ENCODE results near the gene FKBP14. TPM values are rescaled to one million over a fixed set of nuclear protein-coding genes. Genes with fewer than 3 reads are reported as not detected.

Gene FKBP14
- polyA plus RNA-seq, 1 of the 3 experiments (the other 2 are of a cell fraction), result 15.7 TPM

- TF ChIP-seq GATA2 (CRISPR knock-in tag; IDR thresholded peaks at IDR 0.05) (no peak), SMC3 (IDR thresholded peaks at IDR 0.05; ENCODE audit: low read depth, low read length) (no peak), USF2 (IDR thresholded peaks at IDR 0.05; ENCODE audit: borderline replicate concordance, low read depth, low read length) (no peak), NFIC (IDR thresholded peaks at IDR 0.05; ENCODE audit: borderline replicate concordance) (no peak), MXI1 (IDR thresholded peaks at IDR 0.05; ENCODE audit: low read depth, low read length) (peak; percentile 86), USF1 (IDR thresholded peaks at IDR 0.05; ENCODE audit: borderline replicate concordance, low read depth) (no peak), RFX5 (IDR thresholded peaks at IDR 0.05; ENCODE audit: low read length) (no peak), RAD21 (IDR thresholded peaks at IDR 0.05; ENCODE audit: low read length) (no peak)
Observed at GRCh38 chr7:29988424-29989256, 37.9 kb downstream of the FKBP14 start (continued).

GRCh38 chr7:29987811-29988317 lies 38.6 kb downstream of the FKBP14 start:
- H3K4me2 ChIP-seq, result peak overlapping the region; percentile 91
- WGBS (ENCODE audit: low lambda C conversion rate), result 38% methylated on average over 8 of the region's 8 CpGs
- no peaks in the 10 kb centered on the region for H4K20me1 ChIP-seq (ENCODE audit: insufficient read depth)
- H3K27ac ChIP-seq (ENCODE audit: low read depth in 2 of 2, low read length in 1 of 2), result peak overlapping the region; percentile 88 to 90
- H3K9me2 ChIP-seq, result no peaks in the 10 kb centered on the region
- H3K27me3 ChIP-seq (ENCODE audit: insufficient read depth), result no peaks in the 10 kb centered on the region
- peak; percentile 36 for DNase-seq
- peak overlapping the region; percentile 84 for H2AFZ ChIP-seq (ENCODE audit: low read depth)
- H3F3A ChIP-seq (replicated peaks; ENCODE audit: insufficient read depth), result peaks cover 29% of the 10 kb centered on the region
- peak overlapping the region; percentile 92 for H3K9ac ChIP-seq
- peak overlapping the region; percentile 87 for H3K4me3 ChIP-seq (ENCODE audit: low read depth in 2 of 2, low read length in 1 of 2)
- H3K9me3 ChIP-seq, result peaks cover 4% of the 10 kb centered on the region; the same call in 1 of the 2 replicates
- H3K79me2 ChIP-seq (ENCODE audit: insufficient read depth), result peaks cover 72% of the 10 kb centered on the region
- ChIA-PET CTCF (interaction anchor here (0.8 to 5.9 kb wide), 7 partner anchors 10 to 109 kb away, joined by 3 to 21 read pairs (median 3); no protein-coding TSS in a partner anchor), POLR2A (interaction anchor here (0.7 kb wide), 1 partner anchor 10 kb away, joined by 4 read pairs; no protein-coding TSS in a partner anchor)
- peaks cover 6 to 10% of the 10 kb centered on the region in 2 experiments; a peak in 2 of 4 replicates for H3K4me1 ChIP-seq (ENCODE audit: control insufficient read depth in 1 of 2, insufficient read depth in 2 of 2, low read depth in 1 of 2, low read length in 1 of 2)
- H3K36me3 ChIP-seq (replicated peaks in 1 of 2; ENCODE audit: control insufficient read depth in 1 of 2, insufficient read depth in 2 of 2, low read length in 1 of 2), result peaks cover 0 to 3% of the 10 kb centered on the region in 2 experiments
- TF ChIP-seq SIN3A (IDR thresholded peaks at IDR 0.05; ENCODE audit: borderline replicate concordance, low read depth, low read length) (peak; percentile 52; the same call in 1 of the 2 replicates), RCOR1 (IDR thresholded peaks at IDR 0.05; ENCODE audit: low read length) (no peak), EP300 (IDR thresholded peaks at IDR 0.05; ENCODE audit: borderline replicate concordance in 1 of 2, low read depth in 1 of 2, low read length in 1 of 2) (peak in 1 of 2 experiments; percentile 55; a peak in 1 of 4 replicates), USF1 (IDR thresholded peaks at IDR 0.05; ENCODE audit: borderline replicate concordance, low read depth) (no peak), ELF1 (IDR thresholded peaks at IDR 0.05) (peak; percentile 88), NFIC (IDR thresholded peaks at IDR 0.05; ENCODE audit: borderline replicate concordance) (peak; percentile 20; the same call in 1 of the 2 replicates), POLR2AphosphoS5 (IDR thresholded peaks at IDR 0.05; ENCODE audit: low read depth, low read length) (peak; percentile 42), TEAD4 (IDR thresholded peaks at IDR 0.05; ENCODE audit: borderline replicate concordance, insufficient read depth) (peak; percentile 85; the same call in 1 of the 2 replicates), YY1 (IDR thresholded peaks at IDR 0.05; ENCODE audit: low read depth) (peak; percentile 88), FOSL2 (IDR thresholded peaks at IDR 0.05; ENCODE audit: borderline replicate concordance, low read depth) (peak; percentile 95), FOXM1 (IDR thresholded peaks at IDR 0.05; ENCODE audit: low read depth) (no peak), FOXJ3 (CRISPR knock-in tag; IDR thresholded peaks at IDR 0.05) (peak; percentile 40; the same call in 1 of the 2 replicates), PBX3 (IDR thresholded peaks at IDR 0.05) (0 out of 2 replicates have a peak, but pooled peaks have one; percentile 28), TCF12 (IDR thresholded peaks at IDR 0.05) (peak; percentile 69), RAD21 (IDR thresholded peaks at IDR 0.05; ENCODE audit: low read length) (no peak), TAF1 (IDR thresholded peaks at IDR 0.05; ENCODE audit: borderline replicate concordance, low read depth, low read length) (0 out of 2 replicates have a peak, but pooled peaks have one; percentile 29), GABPA (IDR thresholded peaks at IDR 0.05; ENCODE audit: low read depth) (peak; percentile 43), JUND (IDR thresholded peaks at IDR 0.05) (peak; percentile 94), MEF2A (IDR thresholded peaks at IDR 0.05; ENCODE audit: borderline replicate concordance, low read depth) (0 out of 2 replicates have a peak, but pooled peaks have one; percentile 31)
- TF ChIP-seq, protein P1, sequence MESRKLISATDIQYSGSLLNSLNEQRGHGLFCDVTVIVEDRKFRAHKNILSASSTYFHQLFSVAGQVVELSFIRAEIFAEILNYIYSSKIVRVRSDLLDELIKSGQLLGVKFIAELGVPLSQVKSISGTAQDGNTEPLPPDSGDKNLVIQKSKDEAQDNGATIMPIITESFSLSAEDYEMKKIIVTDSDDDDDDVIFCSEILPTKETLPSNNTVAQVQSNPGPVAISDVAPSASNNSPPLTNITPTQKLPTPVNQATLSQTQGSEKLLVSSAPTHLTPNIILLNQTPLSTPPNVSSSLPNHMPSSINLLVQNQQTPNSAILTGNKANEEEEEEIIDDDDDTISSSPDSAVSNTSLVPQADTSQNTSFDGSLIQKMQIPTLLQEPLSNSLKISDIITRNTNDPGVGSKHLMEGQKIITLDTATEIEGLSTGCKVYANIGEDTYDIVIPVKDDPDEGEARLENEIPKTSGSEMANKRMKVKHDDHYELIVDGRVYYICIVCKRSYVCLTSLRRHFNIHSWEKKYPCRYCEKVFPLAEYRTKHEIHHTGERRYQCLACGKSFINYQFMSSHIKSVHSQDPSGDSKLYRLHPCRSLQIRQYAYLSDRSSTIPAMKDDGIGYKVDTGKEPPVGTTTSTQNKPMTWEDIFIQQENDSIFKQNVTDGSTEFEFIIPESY (IDR thresholded peaks at IDR 0.05; ENCODE audit: borderline replicate concordance, low read depth), result no peak; the same call in 1 of the 2 replicates

All from SK-N-SH (cell line).